Right lobe of liver (tissue), 6 donors: ENCODE results near the gene FGFR2. TPM values are rescaled to one million over a fixed set of nuclear protein-coding genes. Genes with fewer than 3 reads are reported as not detected.

Experiments used
- ATAC-seq, 4 donors: fragments of 200-7000 bp; cut with Tn5 transposase; one replicate each; pipeline ENCODE4 v1.9.1; 2020; ENCODE audit warnings: mild to moderate bottlenecking in 4 of 4, moderate library complexity in 4 of 4
- DNase-seq, 3 donors: peaks; one replicate each; pipeline ENCODE4 v3.0.0-alpha.2; 2020
- H3K27ac ChIP-seq, 3 donors: fragments of 200-600 bp; one replicate each; pipeline ENCODE4 v1.8.0; 2022
- H3K27me3 ChIP-seq, 2 donors: fragments of 200-600 bp; one replicate each; pipeline ENCODE4 v1.8.0; 2022
- H3K36me3 ChIP-seq, 4 donors: fragments of 200-600 bp; sonication (generic) in 1 of 4; one replicate each; pipeline versions ENCODE4 v1.5.1 to v1.8.0; 2017 to 2022; ENCODE audit warnings: control low read depth in 1 of 4
- H3K4me1 ChIP-seq, 4 donors: fragments of 200-600 bp; sonication (generic) in 1 of 4; one replicate each; pipeline versions ENCODE4 v1.5.1 to v1.8.0; 2017 to 2022; ENCODE audit warnings: control low read depth in 1 of 4
- H3K4me3 ChIP-seq, 3 donors: fragments of 200-600 bp; one replicate each; pipeline ENCODE4 v1.8.0; 2022
- H3K9me3 ChIP-seq, 4 donors: fragments of 200-600 bp; sonication (generic) in 1 of 4; one replicate each; pipeline versions ENCODE4 v1.5.1 to v1.8.0; 2017 to 2022; ENCODE audit warnings: control low read depth in 1 of 4
- CTCF ChIP-seq, 4 donors: fragments of 200-600 bp in 3 of 4; fragments of 450-650 bp in 1 of 4; IDR thresholded peaks; one replicate each; pipeline versions ENCODE4 v1.5.1 to v1.8.0; 2016 to 2022; ENCODE audit warnings: antibody characterized with exemption in 4 of 4, mild to moderate bottlenecking in 2 of 4
- POLR2A ChIP-seq: fragments of 450-650 bp; IDR thresholded peaks from one replicate; pipeline ENCODE4 v1.6.1; 2017; ENCODE audit warnings: antibody characterized with exemption, mild to moderate bottlenecking
- WGBS: methylation state at CpG from one replicate; pipeline ENCODE4 v1.1.6; 2018; ENCODE audit warnings: low coverage, low lambda C conversion rate; ENCODE audit not compliant: insufficient coverage; ENCODE audit errors: missing lambda C conversion rate; 5-methylcytosine and 5-hydroxymethylcytosine counted together
- intact Hi-C, 2 donors: fragments of 100-400 bp; cut with DNase I; formaldehyde crosslinking; loops; one replicate each; pipeline versions ENCODE4 v1.11.2 to v1.14.1; 2022
- total RNA-seq, 6 experiments: library from RNA; depleted of rRNA in 2 of 6; stranded (reverse); fragments of >200 nt in 2 of 6; fragmentation: NEBNext Ultra II Directional in 3 of 6; extraction: Animal tissue kit (Norgen Biotek cat#: 25700) in 3 of 6; gene quantifications; one replicate each; pipeline versions ENCODE4 v1.1.0 to v1.2.4, GENCODE V29; 2016 to 2023
- donor health status: DM: no; HTN: yes; CAD: no.
- donor health status: DM: no; HTN: no; CAD: no.
- donor health status: DM: no; HTN: no; CAD: no.
- donor health status: DM: no; HTN: yes; CAD: no.
- donor health status: DM: no; HTN: yes; CAD: no.

Gene FGFR2
- total RNA-seq, 6 experiments from 2014 or later: 14.4 to 33.7 (median 23.0) TPM

- Histone ChIP-seq H3K9me3 (no peaks in the 10 kb centered on the region), H3K27ac (no peak overlapping the region), H3K36me3 (no peaks in the 10 kb centered on the region), H3K27me3 (no peaks in the 10 kb centered on the region), H3K4me1 (peaks cover 0 to 32% (median 13%) of the 10 kb centered on the region in 4 donors), H3K4me3 (no peak overlapping the region)
- TF ChIP-seq CTCF (IDR thresholded peaks at IDR 0.05) (no peak), POLR2A (no peak)
- intact Hi-C loops: no loop called here
- WGBS: 42% methylated on average over 8 of the region's 8 CpGs
- DNase-seq (no peak), ATAC-seq (no peak)
These were observed 56.7 kb downstream of the FGFR2 start for GRCh38 chr10:121541450-121542120.

DNA sequence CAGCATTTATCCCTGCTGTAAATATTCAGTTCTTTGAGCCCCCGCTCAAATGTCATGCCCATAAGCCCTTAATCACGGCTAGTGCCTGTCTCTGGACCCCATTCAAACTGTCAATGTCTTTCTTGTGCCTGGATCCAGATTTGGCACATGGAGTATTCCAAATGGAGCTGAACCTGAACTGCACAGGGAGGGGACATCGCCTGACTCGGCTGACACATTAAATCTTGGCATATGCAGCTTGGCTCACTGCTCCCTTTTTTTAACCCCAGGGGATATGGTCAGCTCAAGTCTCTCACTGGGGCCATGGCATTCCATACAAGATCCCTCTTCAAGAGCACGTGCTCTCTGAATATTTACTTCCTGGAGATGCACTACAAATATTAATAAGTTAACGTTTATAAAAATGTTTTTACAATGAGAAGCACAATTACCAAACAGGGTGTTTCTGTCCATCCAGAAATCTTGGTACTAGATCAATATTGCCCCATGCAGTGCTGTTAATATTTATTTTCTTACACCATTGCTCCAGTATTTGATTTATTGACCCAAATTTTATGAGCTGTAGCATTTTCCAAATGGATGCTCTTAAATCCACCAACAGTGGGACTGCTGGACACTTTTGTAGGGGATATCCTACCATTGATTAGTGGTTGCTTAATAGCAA, 57.4 kb downstream of the FGFR2 start:
- ATAC-seq (peak; percentile 48 to 78 (median 64)), DNase-seq (peak in 1 of 3 donors; percentile 58)
- Histone ChIP-seq H3K36me3 (no peaks in the 10 kb centered on the region), H3K4me1 (peaks cover 0 to 40% (median 16%) of the 10 kb centered on the region in 4 donors), H3K27ac (no peak overlapping the region), H3K4me3 (no peak overlapping the region), H3K9me3 (no peaks in the 10 kb centered on the region), H3K27me3 (no peaks in the 10 kb centered on the region)
- 28% methylated on average over 6 of the region's 6 CpGs for WGBS
- TF ChIP-seq POLR2A (no peak), CTCF (IDR thresholded peaks at IDR 0.05) (no peak)
- intact Hi-C loops: no loop called here

DNA sequence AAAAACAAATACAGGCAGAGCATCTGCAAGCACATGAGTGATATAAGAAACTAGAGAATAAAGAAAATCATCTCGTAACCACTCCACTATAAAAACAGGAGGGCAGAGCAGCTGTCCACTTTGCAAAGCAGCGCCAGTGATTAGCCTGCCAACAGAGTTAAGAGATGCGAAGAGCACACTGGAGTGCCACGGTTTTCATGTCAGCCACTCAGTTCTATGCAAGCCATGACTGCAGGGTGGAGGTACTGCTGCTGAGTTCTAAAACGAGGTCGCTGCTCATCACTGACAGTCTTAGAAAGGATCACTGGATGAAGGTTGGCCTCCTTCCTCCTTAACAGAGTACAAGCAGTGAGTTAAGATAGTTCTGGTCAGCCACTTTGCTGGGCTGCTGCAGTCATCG, 58.5 kb downstream of the FGFR2 start:
- WGBS: 86% methylated on average over 5 of the region's 7 CpGs
- DNase-seq: no peak
- no peak overlapping the region for H3K27ac ChIP-seq
- intact Hi-C loops: no loop called here
- H3K27me3 ChIP-seq: no peaks in the 10 kb centered on the region
- H3K9me3 ChIP-seq: no peaks in the 10 kb centered on the region
- TF ChIP-seq POLR2A: no peak
- TF ChIP-seq CTCF (IDR thresholded peaks at IDR 0.05): no peak
- H3K4me1 ChIP-seq: peaks cover 0 to 41% (median 17%) of the 10 kb centered on the region in 4 donors
- H3K4me3 ChIP-seq: no peak overlapping the region
- ATAC-seq: no peak
- no peaks in the 10 kb centered on the region for H3K36me3 ChIP-seq

DNA sequence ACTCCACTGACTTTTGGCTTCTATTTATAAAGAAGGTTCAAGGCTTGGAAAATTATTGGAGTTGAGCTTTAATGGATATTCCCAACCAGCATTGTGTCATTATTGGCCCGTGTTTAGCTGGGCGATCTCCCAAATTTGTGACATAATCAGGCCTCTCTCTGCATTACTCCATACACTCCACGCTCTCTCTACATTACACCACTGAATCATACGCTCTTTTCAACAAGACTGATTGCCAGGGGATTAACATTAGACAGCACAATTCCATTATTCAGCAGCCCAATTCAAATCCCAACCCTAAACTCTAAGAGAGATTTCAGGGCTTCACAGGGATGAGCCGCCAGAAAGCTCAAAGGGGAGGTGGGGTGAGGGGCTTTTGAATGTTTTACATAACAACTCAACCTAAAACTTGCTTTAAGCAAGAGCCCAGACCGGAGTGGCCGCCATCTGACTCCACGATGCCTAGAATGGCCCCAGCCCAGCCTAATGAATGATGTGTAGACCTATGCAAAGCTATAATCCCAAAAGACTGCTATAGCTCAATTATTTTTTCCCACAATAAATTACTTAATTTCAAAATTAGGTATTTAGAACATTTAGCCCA, 61.8 kb downstream of the FGFR2 start:
- Histone ChIP-seq H3K9me3 (no peaks in the 10 kb centered on the region), H3K4me1 (peaks cover 0 to 27% (median 12%) of the 10 kb centered on the region in 4 donors), H3K36me3 (no peaks in the 10 kb centered on the region), H3K27me3 (no peaks in the 10 kb centered on the region), H3K4me3 (no peak overlapping the region), H3K27ac (no peak overlapping the region)
- 57% methylated on average over 8 of the region's 8 CpGs for WGBS
- no peak for TF ChIP-seq CTCF (IDR thresholded peaks at IDR 0.05)
- TF ChIP-seq POLR2A: no peak
- ATAC-seq: peak; percentile 36 to 68 (median 62)
- intact Hi-C loops: no loop called here
- DNase-seq: peak in 1 of 3 donors; percentile 64
